K562 (cell line): ENCODE data around the gene SCG3. TPM values are rescaled to one million over a fixed set of nuclear protein-coding genes. Genes with fewer than 3 reads are reported as not detected.
A peak's percentile ranks its signal among the peaks of the same experiment; 100 is the strongest.

Source experiments
- BRD4 ChIP-seq: fragments of 200-600 bp; sonication (generic); IDR thresholded peaks from 2 replicates; pipeline ENCODE4 v1.6.1; 2017; ENCODE audit warnings: inconsistent platforms
- CBX8 ChIP-seq: fragments of 200-600 bp; sonication (generic); IDR thresholded peaks from 2 replicates; pipeline ENCODE4 v1.6.1; 2012; ENCODE audit warnings: borderline replicate concordance, mixed run types, low read depth, mild to moderate bottlenecking, moderate library complexity, mixed read lengths, low read length, control low read depth, inconsistent platforms; ENCODE audit not compliant: poor library complexity, severe bottlenecking; ENCODE audit errors: extremely low read depth
- CEBPB ChIP-seq: fragments of 450-650 bp; IDR thresholded peaks from 2 replicates; pipeline ENCODE4 v1.6.1; 2016; ENCODE audit warnings: missing genetic modification characterization, missing compliant biosample characterization
- JUNB ChIP-seq: fragments of 450-650 bp; formaldehyde crosslinking; conservative IDR thresholded peaks from 2 replicates; pipeline ENCODE4 v1.4.0; 2020; ENCODE audit warnings: mild to moderate bottlenecking
- SNIP1 ChIP-seq: fragments of 450-650 bp; IDR thresholded peaks from 2 replicates; pipeline ENCODE4 v1.7.1; 2017; ENCODE audit warnings: low read depth, mild to moderate bottlenecking
- TAL1 ChIP-seq: fragments of 450-650 bp; IDR thresholded peaks from 2 replicates; pipeline ENCODE4 v1.6.1; 2016; ENCODE audit warnings: mild to moderate bottlenecking
- THRAP3 ChIP-seq: fragments of 450-650 bp; IDR thresholded peaks from 2 replicates; pipeline ENCODE4 v1.6.1; 2016; ENCODE audit warnings: mild to moderate bottlenecking, inconsistent platforms, borderline replicate concordance
- ZC3H8 ChIP-seq: fragments of 450-650 bp; IDR thresholded peaks from 2 replicates; pipeline ENCODE4 v1.6.1; 2017
- ZNF175 ChIP-seq: fragments of 200-800 bp; sonication (Bioruptor generic); IDR thresholded peaks from 2 replicates; pipeline ENCODE4 v1.6.1; 2016; ENCODE audit warnings: low read depth, mild to moderate bottlenecking, missing genetic modification characterization, missing compliant biosample characterization
- ZNF217 ChIP-seq: sonication (generic); formaldehyde crosslinking; IDR thresholded peaks from 2 replicates; pipeline ENCODE4 v1.8.0; 2022; ENCODE audit warnings: mild to moderate bottlenecking, missing genetic modification reagents
- ZNF239 ChIP-seq: fragments of 250-450 bp; sonication (Bioruptor Pico); IDR thresholded peaks from 2 replicates; pipeline ENCODE4 v1.4.0; 2020; ENCODE audit warnings: mild to moderate bottlenecking
- ZNF561 ChIP-seq: fragments of 450-650 bp; formaldehyde crosslinking; conservative IDR thresholded peaks from 2 replicates; pipeline ENCODE4 v1.4.0; 2020; ENCODE audit warnings: mild to moderate bottlenecking, moderate library complexity
- ZNF584 ChIP-seq: fragments of 200-800 bp; sonication (Bioruptor generic); IDR thresholded peaks from 2 replicates; pipeline ENCODE4 v1.6.1; 2016; ENCODE audit warnings: low read depth, mild to moderate bottlenecking, missing genetic modification characterization, missing compliant biosample characterization
- polyA plus RNA-seq, 8 experiments: library from polyadenylated mRNA; depleted of rRNA in 4 of 8; stranded (reverse) in 5 of 8; unstranded in 3 of 8; fragments of >200 nt; fragmentation: Nextera tagmentation in 2 of 8; fragmentation: Illumina TruSeq in 1 of 8; extraction: Ambion mirVana in 2 of 8; extraction: Trizol in 1 of 8; gene quantifications; 2 replicates each; pipeline versions ENCODE4 v1.2.1 to v1.2.3, GENCODE V29; 2011 to 2014; ENCODE audit warnings: inconsistent platforms in 1 of 8, missing spikeins in 1 of 8
- total RNA-seq, 7 experiments: library from RNA; depleted of rRNA in 6 of 7; stranded (reverse); fragments of >200 nt in 6 of 7; fragmentation: Illumina TruSeq in 2 of 7; extraction: Trizol in 2 of 7; gene quantifications; 2 replicates each; pipeline versions ENCODE4 v1.2.1 to v1.2.3, GENCODE V29; 2011 to 2021; ENCODE audit warnings: low replicate concordance in 1 of 7
- TF ChIP-seq, protein P1 (sequence below): fragments of 250-450 bp; sonication (Bioruptor Pico); IDR thresholded peaks from 2 replicates; pipeline ENCODE4 v1.5.0; 2021; ENCODE audit warnings: mild to moderate bottlenecking, moderate library complexity
- TF ChIP-seq, protein P2 (sequence below): fragments of 200-400 bp; formaldehyde crosslinking; IDR thresholded peaks from 2 replicates; pipeline ENCODE4 v1.6.1; 2017; ENCODE audit warnings: mild to moderate bottlenecking, low read depth, low read length, moderate library complexity
- TF ChIP-seq, protein P3 (sequence below), 3 experiments: fragments of 200-800 bp in 1 of 3; sonication (Bioruptor generic) in 1 of 3; sonication (generic) in 1 of 3; formaldehyde crosslinking in 1 of 3; IDR thresholded peaks; 2 replicates each; pipeline versions ENCODE4 v1.6.1 to v1.8.0; 2016 to 2022; ENCODE audit warnings: mild to moderate bottlenecking in 2 of 3, missing compliant biosample characterization in 2 of 3, missing genetic modification characterization in 2 of 3, missing genetic modification reagents in 1 of 3
- TF ChIP-seq, protein P4 (sequence below), 2 experiments: fragments of 450-650 bp; conservative IDR thresholded peaks; 2 replicates each; pipeline ENCODE4 v1.6.1; 2017; ENCODE audit warnings: mild to moderate bottlenecking in 2 of 2, moderate library complexity in 2 of 2
- TF ChIP-seq, protein P5 (sequence below): fragments of 250-450 bp; sonication (Bioruptor Pico); IDR thresholded peaks from 2 replicates; pipeline ENCODE4 v1.8.0; 2021; ENCODE audit warnings: mild to moderate bottlenecking, moderate library complexity

SCG3 gene
- total and polyA plus RNA-seq, 9 of the 15 experiments (the other 6 are each of a cell fraction or from before 2014, with no cell fraction given), result 13.0 to 43.8 (median 21.0) TPM

DNA sequence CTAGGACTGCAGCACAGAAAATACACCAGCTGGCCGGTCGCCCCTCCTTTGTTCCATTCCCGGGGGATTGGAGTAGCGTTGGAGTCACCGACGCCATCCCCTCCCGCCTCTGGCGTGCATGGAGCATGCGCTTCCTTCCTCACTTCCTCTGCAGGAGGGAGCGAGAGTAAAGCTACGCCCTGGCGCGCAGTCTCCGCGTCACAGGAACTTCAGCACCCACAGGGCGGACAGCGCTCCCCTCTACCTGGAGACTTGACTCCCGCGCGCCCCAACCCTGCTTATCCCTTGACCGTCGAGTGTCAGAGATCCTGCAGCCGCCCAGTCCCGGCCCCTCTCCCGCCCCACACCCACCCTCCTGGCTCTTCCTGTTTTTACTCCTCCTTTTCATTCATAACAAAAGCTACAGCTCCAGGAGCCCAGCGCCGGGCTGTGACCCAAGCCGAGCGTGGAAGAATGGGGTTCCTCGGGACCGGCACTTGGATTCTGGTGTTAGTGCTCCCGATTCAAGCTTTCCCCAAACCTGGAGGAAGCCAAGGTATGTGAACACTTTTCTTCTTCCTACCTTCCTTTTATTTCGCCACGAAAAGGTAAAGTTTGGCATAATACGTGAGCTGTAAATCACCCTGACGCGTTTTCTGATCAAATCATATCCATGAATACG is at the start of gene SCG3 (continued):
- TF ChIP-seq, protein P1, sequence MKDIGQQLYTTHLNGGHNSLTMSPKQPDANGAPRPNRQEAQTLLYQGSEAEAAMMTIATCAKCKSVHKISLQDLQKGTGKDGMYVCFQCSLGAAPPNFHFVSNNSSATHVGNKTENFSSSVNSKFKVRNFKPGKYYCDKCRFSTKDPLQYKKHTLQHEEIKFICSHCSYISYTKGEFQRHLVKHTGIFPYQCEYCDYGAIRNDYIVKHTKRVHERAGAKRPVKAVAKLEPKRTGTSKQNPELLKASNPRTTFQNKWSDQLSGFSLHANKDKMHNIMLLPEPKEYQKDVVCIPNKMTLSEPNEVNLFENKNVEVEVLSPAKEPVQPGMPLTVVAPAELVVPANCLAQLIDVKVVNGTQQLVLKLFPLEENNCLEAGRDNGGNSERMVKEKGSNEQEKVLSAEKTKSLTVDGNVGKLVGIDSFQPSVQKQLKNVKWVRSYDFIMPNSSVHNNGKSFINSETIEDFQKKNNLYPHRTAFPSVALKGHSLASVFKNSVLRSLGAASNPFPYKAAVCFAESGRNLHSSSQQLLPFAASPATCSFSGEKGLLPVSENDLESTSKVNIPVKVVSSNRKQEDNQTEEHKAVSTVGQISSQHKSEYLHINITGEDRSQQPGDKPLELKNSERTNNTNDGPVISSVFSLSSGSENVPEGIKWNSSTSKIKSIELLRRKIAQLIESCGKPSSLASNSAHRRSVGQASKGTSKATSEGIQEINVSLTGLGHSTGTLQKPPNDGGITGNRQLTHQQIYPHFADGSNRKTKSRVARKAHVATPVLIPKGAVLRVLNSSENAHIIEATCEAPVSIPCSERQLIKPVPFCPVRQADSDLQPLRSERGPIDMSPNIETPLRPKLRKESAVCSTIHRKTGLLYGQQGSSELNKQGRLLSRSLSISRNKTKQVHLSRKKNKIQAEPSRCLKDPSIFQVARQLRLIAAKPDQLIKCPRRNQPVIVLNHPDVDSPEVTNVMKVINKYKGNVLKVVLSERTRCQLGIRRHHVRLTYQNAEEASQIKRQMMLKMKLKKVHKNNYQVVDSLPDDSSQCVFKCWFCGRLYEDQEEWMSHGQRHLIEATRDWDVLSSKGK (CRISPR knock-in tag), result no peak
- TF ChIP-seq SNIP1, result no peak
- no peak for TF ChIP-seq THRAP3
- no peak for TF ChIP-seq BRD4
- no peak for TF ChIP-seq ZNF239 (CRISPR knock-in tag)
- TF ChIP-seq, protein P2, sequence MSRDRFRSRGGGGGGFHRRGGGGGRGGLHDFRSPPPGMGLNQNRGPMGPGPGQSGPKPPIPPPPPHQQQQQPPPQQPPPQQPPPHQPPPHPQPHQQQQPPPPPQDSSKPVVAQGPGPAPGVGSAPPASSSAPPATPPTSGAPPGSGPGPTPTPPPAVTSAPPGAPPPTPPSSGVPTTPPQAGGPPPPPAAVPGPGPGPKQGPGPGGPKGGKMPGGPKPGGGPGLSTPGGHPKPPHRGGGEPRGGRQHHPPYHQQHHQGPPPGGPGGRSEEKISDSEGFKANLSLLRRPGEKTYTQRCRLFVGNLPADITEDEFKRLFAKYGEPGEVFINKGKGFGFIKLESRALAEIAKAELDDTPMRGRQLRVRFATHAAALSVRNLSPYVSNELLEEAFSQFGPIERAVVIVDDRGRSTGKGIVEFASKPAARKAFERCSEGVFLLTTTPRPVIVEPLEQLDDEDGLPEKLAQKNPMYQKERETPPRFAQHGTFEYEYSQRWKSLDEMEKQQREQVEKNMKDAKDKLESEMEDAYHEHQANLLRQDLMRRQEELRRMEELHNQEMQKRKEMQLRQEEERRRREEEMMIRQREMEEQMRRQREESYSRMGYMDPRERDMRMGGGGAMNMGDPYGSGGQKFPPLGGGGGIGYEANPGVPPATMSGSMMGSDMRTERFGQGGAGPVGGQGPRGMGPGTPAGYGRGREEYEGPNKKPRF, result no peak
- TF ChIP-seq, protein P3, sequence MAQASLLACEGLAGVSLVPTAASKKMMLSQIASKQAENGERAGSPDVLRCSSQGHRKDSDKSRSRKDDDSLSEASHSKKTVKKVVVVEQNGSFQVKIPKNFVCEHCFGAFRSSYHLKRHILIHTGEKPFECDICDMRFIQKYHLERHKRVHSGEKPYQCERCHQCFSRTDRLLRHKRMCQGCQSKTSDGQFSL (CRISPR knock-in tag; IDR thresholded peaks at IDR 0.05), result no peak
- TF ChIP-seq, protein P3 (tag; IDR thresholded peaks at IDR 0.05), result no peak
- TF ChIP-seq TAL1, result no peak
- no peak for TF ChIP-seq ZNF561 (CRISPR knock-in tag)
- TF ChIP-seq, protein P4, sequence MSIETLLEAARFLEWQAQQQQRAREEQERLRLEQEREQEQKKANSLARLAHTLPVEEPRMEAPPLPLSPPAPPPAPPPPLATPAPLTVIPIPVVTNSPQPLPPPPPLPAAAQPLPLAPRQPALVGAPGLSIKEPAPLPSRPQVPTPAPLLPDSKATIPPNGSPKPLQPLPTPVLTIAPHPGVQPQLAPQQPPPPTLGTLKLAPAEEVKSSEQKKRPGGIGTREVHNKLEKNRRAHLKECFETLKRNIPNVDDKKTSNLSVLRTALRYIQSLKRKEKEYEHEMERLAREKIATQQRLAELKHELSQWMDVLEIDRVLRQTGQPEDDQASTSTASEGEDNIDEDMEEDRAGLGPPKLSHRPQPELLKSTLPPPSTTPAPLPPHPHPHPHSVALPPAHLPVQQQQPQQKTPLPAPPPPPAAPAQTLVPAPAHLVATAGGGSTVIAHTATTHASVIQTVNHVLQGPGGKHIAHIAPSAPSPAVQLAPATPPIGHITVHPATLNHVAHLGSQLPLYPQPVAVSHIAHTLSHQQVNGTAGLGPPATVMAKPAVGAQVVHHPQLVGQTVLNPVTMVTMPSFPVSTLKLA (conservative IDR thresholded peaks at IDR 0.05), result peak; percentile 65 to 93; a peak in 3 of 4 replicates
- TF ChIP-seq ZNF217, result no peak
- TF ChIP-seq CEBPB, result no peak
- peak; percentile 96 for TF ChIP-seq ZNF584 (CRISPR knock-in tag)
- TF ChIP-seq, protein P5, sequence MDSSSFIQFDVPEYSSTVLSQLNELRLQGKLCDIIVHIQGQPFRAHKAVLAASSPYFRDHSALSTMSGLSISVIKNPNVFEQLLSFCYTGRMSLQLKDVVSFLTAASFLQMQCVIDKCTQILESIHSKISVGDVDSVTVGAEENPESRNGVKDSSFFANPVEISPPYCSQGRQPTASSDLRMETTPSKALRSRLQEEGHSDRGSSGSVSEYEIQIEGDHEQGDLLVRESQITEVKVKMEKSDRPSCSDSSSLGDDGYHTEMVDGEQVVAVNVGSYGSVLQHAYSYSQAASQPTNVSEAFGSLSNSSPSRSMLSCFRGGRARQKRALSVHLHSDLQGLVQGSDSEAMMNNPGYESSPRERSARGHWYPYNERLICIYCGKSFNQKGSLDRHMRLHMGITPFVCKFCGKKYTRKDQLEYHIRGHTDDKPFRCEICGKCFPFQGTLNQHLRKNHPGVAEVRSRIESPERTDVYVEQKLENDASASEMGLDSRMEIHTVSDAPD (CRISPR knock-in tag), result no peak
- no peak for TF ChIP-seq CBX8
- no peak for TF ChIP-seq JUNB (CRISPR knock-in tag)
- TF ChIP-seq ZC3H8, result no peak
- TF ChIP-seq ZNF175, result peak; percentile 89; the same call in 1 of the 2 replicates
